GM21381 (cell line): ENCODE measurements around the gene TUBGCP4.
A peak's percentile ranks its signal among the peaks of the same experiment; 100 is the strongest.
"Not testable (repeated sequence)": the region's sequence is repeated elsewhere in the genome, so short reads cannot be mapped to it uniquely, and the experiment has no call there.

ENCODE experiments used
- ATAC-seq: cut with Tn5 transposase; IDR thresholded peaks from one replicate; pipeline ENCODE4 v1.9.1; 2021; ENCODE audit warnings: mild to moderate bottlenecking, moderate library complexity; ENCODE audit not compliant: unreplicated experiment

Gene TUBGCP4

GRCh38 chr15:43370975-43371974 lies at the start of gene TUBGCP4, which contains the start of gene ZSCAN29:
Gene TUBGCP4, plus strand, starts transcription at chr15:43371101. Its CDS starts 254 bp downstream, at chr15:43371355.
Gene ZSCAN29, minus strand, starts transcription at chr15:43371043. Its CDS starts 1,130 bp downstream, at chr15:43369913.
- ATAC-seq: peak; percentile 82

- ATAC-seq: no peak
Observed at GRCh38 chr15:43325039-43325684, 45.7 kb upstream of the TUBGCP4 start.

GRCh38 chr15:43329217-43329959 lies 41.5 kb upstream of the TUBGCP4 start:
- ATAC-seq: no peak

- peak; percentile 83 for ATAC-seq
Observed at GRCh38 chr15:43329960-43330779, 40.7 kb upstream of the TUBGCP4 start, which contains the start of gene LCMT2. Gene LCMT2, minus strand, starts transcription at chr15:43330573. Its CDS starts 84 bp downstream, at chr15:43330489.

GRCh38 chr15:43330780-43331087 lies 40.2 kb upstream of the TUBGCP4 start:
- peak; percentile 14 for ATAC-seq

- ATAC-seq: no peak
Observed at GRCh38 chr15:43346305-43346704, 24.6 kb upstream of the TUBGCP4 start.

GRCh38 chr15:43347114-43347513 lies 23.8 kb upstream of the TUBGCP4 start:
- no peak for ATAC-seq

- no peak for ATAC-seq
Observed at GRCh38 chr15:43352693-43353382, 18.1 kb upstream of the TUBGCP4 start.

- no peak for ATAC-seq
Observed at GRCh38 chr15:43360821-43361220, 10.1 kb upstream of the TUBGCP4 start.

GRCh38 chr15:43361313-43361903 lies 9.5 kb upstream of the TUBGCP4 start:
- ATAC-seq: no peak

GRCh38 chr15:43370310-43370974 lies 459 bp upstream of the TUBGCP4 start:
- peak; percentile 46 for ATAC-seq

GRCh38 chr15:43376017-43376705 lies 5.3 kb downstream of the TUBGCP4 start:
- no peak for ATAC-seq

- no peak for ATAC-seq
Observed at GRCh38 chr15:43378601-43379000, 7.7 kb downstream of the TUBGCP4 start.

- no peak for ATAC-seq
Observed at GRCh38 chr15:43382310-43382709, 11.4 kb downstream of the TUBGCP4 start.

- ATAC-seq: no peak
Observed at GRCh38 chr15:43383070-43383469, 12.2 kb downstream of the TUBGCP4 start.

GRCh38 chr15:43390723-43391122 lies 19.8 kb downstream of the TUBGCP4 start:
- ATAC-seq: no peak

- ATAC-seq: not testable (repeated sequence)
Observed at GRCh38 chr15:43393592-43393991, 22.7 kb downstream of the TUBGCP4 start.

GRCh38 chr15:43402255-43402654 lies 31.4 kb downstream of the TUBGCP4 start:
- no peak for ATAC-seq
